Kidney epithelial cell (primary cell): ENCODE measurements around the gene NEB. TPM values are rescaled to one million over a fixed set of nuclear protein-coding genes. Genes with fewer than 3 reads are reported as not detected.
A peak's percentile ranks its signal among the peaks of the same experiment; 100 is the strongest.
"Not testable (repeated sequence)": the region's sequence is repeated elsewhere in the genome, so short reads cannot be mapped to it uniquely, and the experiment has no call there.

Source experiments
- DNase-seq: peaks from one replicate; pipeline ENCODE4 v3.0.0-alpha.2; 2010; ENCODE audit warnings: low read depth
- H3K27me3 ChIP-seq: 2 replicates; pipeline ENCODE4 v1.6.0; 2011; ENCODE audit warnings: low read length; ENCODE audit not compliant: control insufficient read depth, insufficient read depth
- H3K36me3 ChIP-seq: 2 replicates; pipeline ENCODE4 v1.5.1; 2011; ENCODE audit warnings: low read length; ENCODE audit not compliant: control insufficient read depth, insufficient read depth
- H3K4me3 ChIP-seq: 2 replicates; pipeline ENCODE4 v1.5.1; 2011; ENCODE audit warnings: low read depth, mild to moderate bottlenecking, control low read depth, low read length
- CTCF ChIP-seq: IDR thresholded peaks from 2 replicates; pipeline ENCODE4 v1.5.1; 2011; ENCODE audit warnings: mild to moderate bottlenecking, moderate library complexity, low read length, control low read depth, inconsistent platforms; ENCODE audit not compliant: insufficient read depth, poor library complexity, severe bottlenecking
- total RNA-seq: library from RNA; depleted of rRNA; stranded (reverse); fragments of >200 nt; gene quantifications from 2 replicates; pipeline ENCODE4 v1.2.3, GENCODE V29; 2015

The NEB gene
- total RNA-seq, 1 donor from 2014 or later: 0.38 TPM

- DNase-seq: no peak
- Histone ChIP-seq H3K4me3 (no peak overlapping the region), H3K36me3 (no peaks in the 10 kb centered on the region), H3K27me3 (no peaks in the 10 kb centered on the region)
- no peak for TF ChIP-seq CTCF
Measured at GRCh38 chr2:151756820-151757219, 22.5 kb upstream of the NEB start.

GRCh38 chr2:151754253-151754897, 20.1 kb upstream of the NEB start:
- H3K36me3 ChIP-seq: no peaks in the 10 kb centered on the region
- no peak for DNase-seq
- no peak for TF ChIP-seq CTCF
- no peak overlapping the region for H3K4me3 ChIP-seq
- no peaks in the 10 kb centered on the region for H3K27me3 ChIP-seq

- no peak for TF ChIP-seq CTCF
- H3K27me3 ChIP-seq: no peaks in the 10 kb centered on the region
- H3K36me3 ChIP-seq: no peaks in the 10 kb centered on the region
- DNase-seq: no peak
- H3K4me3 ChIP-seq: no peak overlapping the region
Measured at GRCh38 chr2:151753540-151753939, 19.3 kb upstream of the NEB start.

GRCh38 chr2:151745261-151745660, 11.0 kb upstream of the NEB start:
- H3K27me3 ChIP-seq, H3K4me3 ChIP-seq, DNase-seq, H3K36me3 ChIP-seq: not testable (repeated sequence)

- H3K27me3 ChIP-seq: no peaks in the 10 kb centered on the region
- TF ChIP-seq CTCF: no peak
- H3K4me3 ChIP-seq: no peak overlapping the region
- DNase-seq: peak; percentile 19
- H3K36me3 ChIP-seq: no peaks in the 10 kb centered on the region
Measured at GRCh38 chr2:151730262-151730975, 3.9 kb downstream of the NEB start.

GRCh38 chr2:151729837-151730236, 4.4 kb downstream of the NEB start:
- Histone ChIP-seq H3K4me3 (no peak overlapping the region), H3K27me3 (no peaks in the 10 kb centered on the region), H3K36me3 (no peaks in the 10 kb centered on the region)
- no peak for TF ChIP-seq CTCF
- no peak for DNase-seq
